H9 (cell line): ENCODE measurements around the gene TEX264. TPM values are rescaled to one million over a fixed set of nuclear protein-coding genes. Genes with fewer than 3 reads are reported as not detected.

Source experiments
- DNase-seq: peaks from one replicate; pipeline ENCODE4 v3.0.0-alpha.2; 2017
- H2AFZ ChIP-seq: one replicate; pipeline ENCODE4 v1.6.1; 2013; ENCODE audit warnings: mild to moderate bottlenecking, low read length, control low read depth, moderate library complexity
- H2AK5ac ChIP-seq: 2 replicates; pipeline ENCODE4 v1.6.1; 2013; ENCODE audit warnings: low read length, control low read depth, mixed read lengths; ENCODE audit not compliant: insufficient read length
- H2BK120ac ChIP-seq: one replicate; pipeline ENCODE4 v1.6.1; 2013; ENCODE audit warnings: low read depth, mild to moderate bottlenecking, low read length, control low read depth, inconsistent platforms; ENCODE audit not compliant: poor library complexity, severe bottlenecking
- H2BK12ac ChIP-seq: 2 replicates; pipeline ENCODE4 v1.6.1; 2013; ENCODE audit warnings: low read length, control low read depth, mixed read lengths, low read depth; ENCODE audit not compliant: insufficient read length
- H2BK15ac ChIP-seq: 2 replicates; pipeline ENCODE4 v1.6.1; 2013; ENCODE audit warnings: low read depth, low read length, control low read depth
- H2BK20ac ChIP-seq: one replicate; pipeline ENCODE4 v1.6.1; 2013; ENCODE audit warnings: low read depth, mild to moderate bottlenecking, low read length, control low read depth, inconsistent platforms; ENCODE audit not compliant: poor library complexity, severe bottlenecking
- H2BK5ac ChIP-seq: 2 replicates; pipeline ENCODE4 v1.6.1; 2013; ENCODE audit warnings: low read length, control low read depth, mixed read lengths; ENCODE audit not compliant: insufficient read length
- H3K14ac ChIP-seq: 2 replicates; pipeline ENCODE4 v1.6.1; 2013; ENCODE audit warnings: low read length, control low read depth; ENCODE audit not compliant: insufficient read depth
- H3K18ac ChIP-seq: 2 replicates; pipeline ENCODE4 v1.6.1; 2013; ENCODE audit warnings: low read depth, mild to moderate bottlenecking, mixed read lengths, low read length, control low read depth; ENCODE audit not compliant: insufficient read length
- H3K23ac ChIP-seq: 2 replicates; pipeline ENCODE4 v1.6.1; 2013; ENCODE audit warnings: low read length, control low read depth, mixed read lengths, low read depth; ENCODE audit not compliant: insufficient read length
- H3K23me2 ChIP-seq: 2 replicates; pipeline ENCODE4 v1.6.1; 2013; ENCODE audit warnings: low read depth, mild to moderate bottlenecking, mixed read lengths, low read length, control low read depth; ENCODE audit not compliant: insufficient read length, poor library complexity, severe bottlenecking
- H3K27ac ChIP-seq: 2 replicates; pipeline ENCODE4 v1.5.1; 2013; ENCODE audit warnings: low read length, control low read depth, mixed read lengths, low read depth; ENCODE audit not compliant: insufficient read length
- H3K27me3 ChIP-seq: 2 replicates; pipeline ENCODE4 v1.6.1; 2013; ENCODE audit warnings: low read length, control low read depth, inconsistent platforms; ENCODE audit not compliant: insufficient read depth
- H3K4ac ChIP-seq: 2 replicates; pipeline ENCODE4 v1.6.1; 2013; ENCODE audit warnings: low read depth, mild to moderate bottlenecking, control low read depth, inconsistent platforms, low read length, moderate library complexity
- H3K4me1 ChIP-seq: 2 replicates; pipeline ENCODE4 v1.6.1; 2013; ENCODE audit warnings: low read length, control low read depth, inconsistent platforms; ENCODE audit not compliant: insufficient read depth
- H3K4me2 ChIP-seq: 2 replicates; pipeline ENCODE4 v1.6.1; 2013; ENCODE audit warnings: low read length, control low read depth, mixed read lengths; ENCODE audit not compliant: insufficient read length, insufficient read depth
- H3K56ac ChIP-seq: 2 replicates; pipeline ENCODE4 v1.6.1; 2013; ENCODE audit warnings: low read depth, mild to moderate bottlenecking, mixed read lengths, low read length, control low read depth; ENCODE audit not compliant: insufficient read length
- H3K79me1 ChIP-seq: 2 replicates; pipeline ENCODE4 v1.6.1; 2013; ENCODE audit warnings: low read depth, mild to moderate bottlenecking, moderate library complexity, low read length, control low read depth, inconsistent platforms; ENCODE audit not compliant: insufficient read depth, poor library complexity, severe bottlenecking
- H3K79me2 ChIP-seq: 2 replicates; pipeline ENCODE4 v1.6.1; 2013; ENCODE audit warnings: low read length, control low read depth, inconsistent platforms; ENCODE audit not compliant: insufficient read depth
- H3K9ac ChIP-seq: 2 replicates; pipeline ENCODE4 v1.6.1; 2013; ENCODE audit warnings: low read length, control low read depth, mixed read lengths; ENCODE audit not compliant: insufficient read length; ENCODE audit errors: extremely low read depth
- H3K9me3 ChIP-seq: one replicate; pipeline ENCODE4 v1.6.1; 2013; ENCODE audit warnings: low read depth, low read length, inconsistent platforms; ENCODE audit not compliant: control insufficient read depth
- H3T11ph ChIP-seq: one replicate; pipeline ENCODE4 v1.6.1; 2013; ENCODE audit warnings: mild to moderate bottlenecking, low read length, control low read depth, inconsistent platforms
- H4K20me1 ChIP-seq: one replicate; pipeline ENCODE4 v1.6.1; 2013; ENCODE audit not compliant: control insufficient read depth, insufficient read length, insufficient read depth
- H4K5ac ChIP-seq: 2 replicates; pipeline ENCODE4 v1.6.1; 2013; ENCODE audit warnings: low read depth, mild to moderate bottlenecking, mixed read lengths, low read length, control low read depth; ENCODE audit not compliant: insufficient read length
- H4K8ac ChIP-seq: replicated peaks from 2 replicates; pipeline ENCODE4 v1.6.1; 2013; ENCODE audit warnings: low read length, control low read depth, mixed read lengths, low read depth; ENCODE audit not compliant: insufficient read length
- H4K91ac ChIP-seq: 2 replicates; pipeline ENCODE4 v1.6.1; 2013; ENCODE audit warnings: low read depth, mild to moderate bottlenecking, moderate library complexity, mixed read lengths, low read length, control low read depth; ENCODE audit not compliant: insufficient read length
- H3K27ac Mint-ChIP-seq, 3 experiments: 2 replicates in 2 of 3; 3 replicates in 1 of 3; pipeline ENCODE4 v1.8.0; 2020 to 2021; ENCODE audit warnings: mixed read lengths in 3 of 3, mild to moderate bottlenecking in 1 of 3, moderate library complexity in 1 of 3
- H3K27me3 Mint-ChIP-seq: 2 replicates; pipeline ENCODE4 v1.8.0; 2021; ENCODE audit warnings: low read depth, mild to moderate bottlenecking, moderate library complexity, mixed read lengths
- H3K36me3 Mint-ChIP-seq, 3 experiments: 2 replicates in 2 of 3; 3 replicates in 1 of 3; pipeline ENCODE4 v1.8.0; 2020 to 2021; ENCODE audit warnings: low read depth in 3 of 3, mixed read lengths in 3 of 3; ENCODE audit not compliant: insufficient read depth in 1 of 3
- H3K4me1 Mint-ChIP-seq, 2 experiments: 2 replicates each; pipeline ENCODE4 v1.8.0; 2020; ENCODE audit warnings: mixed read lengths in 2 of 2
- H3K4me3 Mint-ChIP-seq, 2 experiments: 2 replicates in 1 of 2; 3 replicates in 1 of 2; pipeline ENCODE4 v1.8.0; 2020 to 2021; ENCODE audit warnings: mild to moderate bottlenecking in 2 of 2, mixed read lengths in 2 of 2, moderate library complexity in 1 of 2
- H3K9me3 Mint-ChIP-seq, 2 experiments: 2 replicates in 1 of 2; 3 replicates in 1 of 2; pipeline ENCODE4 v1.8.0; 2020; ENCODE audit warnings: mild to moderate bottlenecking in 2 of 2, mixed read lengths in 2 of 2, moderate library complexity in 1 of 2
- WGBS: extraction: QIAGEN DNeasy Blood & Tissue Kit; methylation state at CpG from one replicate; pipeline ENCODE4 v1.1.7; 2013; ENCODE audit warnings: missing lambda C conversion rate, low lambda C conversion rate, mixed read lengths; ENCODE audit not compliant: insufficient read length; ENCODE audit errors: extremely low coverage; 5-methylcytosine and 5-hydroxymethylcytosine counted together
- total RNA-seq: library from RNA; stranded (reverse); gene quantifications from 2 replicates; pipeline ENCODE4 v1.2.1, GENCODE V29; 2021
- TF ChIP-seq, protein P1 (sequence below): fragments of 200-600 bp; sonication (generic); conservative IDR thresholded peaks from 3 replicates; pipeline ENCODE4 v1.8.0; 2021; ENCODE audit warnings: antibody characterized with exemption, mild to moderate bottlenecking

TEX264 gene
- total RNA-seq, 1 experiment from 2014 or later, result 17.3 TPM

DNA sequence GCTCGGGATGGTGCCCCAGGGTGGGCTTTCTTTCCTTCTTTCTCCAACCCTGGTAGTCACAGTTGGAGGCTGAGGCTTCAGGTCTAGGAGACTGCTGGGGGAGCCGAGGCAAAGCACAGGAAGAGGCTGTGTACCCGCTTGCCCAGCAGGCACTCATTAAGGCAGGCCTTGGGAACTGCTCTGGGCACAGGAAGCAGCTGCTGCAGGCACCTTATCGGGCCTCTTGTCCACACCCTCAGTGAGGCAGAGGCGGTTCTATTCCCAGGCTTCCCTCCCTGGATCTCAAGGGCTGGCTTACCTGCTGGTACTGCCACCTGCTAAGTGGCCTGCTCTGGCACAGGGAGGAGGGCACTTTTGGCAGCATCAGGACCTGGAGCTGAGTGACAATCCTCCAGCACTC, 20.0 kb downstream of the TEX264 start:
- no peak overlapping the region for H3K27ac ChIP-seq
- no peak overlapping the region for H2BK120ac ChIP-seq
- H4K91ac ChIP-seq, result no peak overlapping the region
- Mint-ChIP-seq H3K4me3 (no peak overlapping the region), H3K4me1 (peaks cover 8 to 24% of the 10 kb centered on the region in 2 experiments; a peak in 3 of 4 replicates), H3K27me3 (no peaks in the 10 kb centered on the region), H3K27ac (no peak overlapping the region), H3K9me3 (no peaks in the 10 kb centered on the region), H3K36me3 (peaks cover 0 to 7% (median 0%) of the 10 kb centered on the region in 3 experiments; a peak in 2 of 7 replicates)
- H3K4ac ChIP-seq, result no peak overlapping the region
- H2BK20ac ChIP-seq, result no peak overlapping the region
- no peaks in the 10 kb centered on the region for H3K9me3 ChIP-seq
- no CpG with 5 or more reads among the region's 5 CpGs for WGBS
- H3K79me1 ChIP-seq, result no peaks in the 10 kb centered on the region
- H3K27me3 ChIP-seq, result no peaks in the 10 kb centered on the region
- H4K8ac ChIP-seq, result no peak overlapping the region
- no peak overlapping the region for H4K5ac ChIP-seq
- H3K56ac ChIP-seq, result no peak overlapping the region
- no peak overlapping the region for H2AK5ac ChIP-seq
- H3K23ac ChIP-seq, result no peak overlapping the region
- H3K14ac ChIP-seq, result no peak overlapping the region
- no peak overlapping the region for H2BK12ac ChIP-seq
- H3K18ac ChIP-seq, result no peak overlapping the region
- no peak overlapping the region for H3T11ph ChIP-seq
- peaks cover 2% of the 10 kb centered on the region for H4K20me1 ChIP-seq
- no peak overlapping the region for H3K4me2 ChIP-seq
- H2BK5ac ChIP-seq, result no peak overlapping the region
- DNase-seq, result no peak
- no peaks in the 10 kb centered on the region for H3K79me2 ChIP-seq
- no peak overlapping the region for H2AFZ ChIP-seq
- H3K23me2 ChIP-seq, result no peaks in the 10 kb centered on the region
- H3K9ac ChIP-seq, result no peak overlapping the region
- no peaks in the 10 kb centered on the region for H3K4me1 ChIP-seq
- no peak overlapping the region for H2BK15ac ChIP-seq
- TF ChIP-seq, protein P1, sequence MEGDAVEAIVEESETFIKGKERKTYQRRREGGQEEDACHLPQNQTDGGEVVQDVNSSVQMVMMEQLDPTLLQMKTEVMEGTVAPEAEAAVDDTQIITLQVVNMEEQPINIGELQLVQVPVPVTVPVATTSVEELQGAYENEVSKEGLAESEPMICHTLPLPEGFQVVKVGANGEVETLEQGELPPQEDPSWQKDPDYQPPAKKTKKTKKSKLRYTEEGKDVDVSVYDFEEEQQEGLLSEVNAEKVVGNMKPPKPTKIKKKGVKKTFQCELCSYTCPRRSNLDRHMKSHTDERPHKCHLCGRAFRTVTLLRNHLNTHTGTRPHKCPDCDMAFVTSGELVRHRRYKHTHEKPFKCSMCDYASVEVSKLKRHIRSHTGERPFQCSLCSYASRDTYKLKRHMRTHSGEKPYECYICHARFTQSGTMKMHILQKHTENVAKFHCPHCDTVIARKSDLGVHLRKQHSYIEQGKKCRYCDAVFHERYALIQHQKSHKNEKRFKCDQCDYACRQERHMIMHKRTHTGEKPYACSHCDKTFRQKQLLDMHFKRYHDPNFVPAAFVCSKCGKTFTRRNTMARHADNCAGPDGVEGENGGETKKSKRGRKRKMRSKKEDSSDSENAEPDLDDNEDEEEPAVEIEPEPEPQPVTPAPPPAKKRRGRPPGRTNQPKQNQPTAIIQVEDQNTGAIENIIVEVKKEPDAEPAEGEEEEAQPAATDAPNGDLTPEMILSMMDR, result no peak
